ENCODE data around the gene THAP7. TPM values are rescaled to one million over a fixed set of nuclear protein-coding genes. Genes with fewer than 3 reads are reported as not detected.

Gene THAP7
- total RNA-seq, 1 experiment from 2014 or later = 24.6 TPM

GRCh38 chr22:21015466-21016006 is 13.6 kb upstream of the THAP7 start:
- WGBS (ENCODE audit: extremely low coverage, insufficient read length, low lambda C conversion rate) = no CpG with 5 or more reads among the region's 10 CpGs
- Histone ChIP-seq H2AK5ac (ENCODE audit: insufficient read length, low read length) (no peak overlapping the region), H2BK120ac (ENCODE audit: low read depth, low read length, poor library complexity, severe bottlenecking) (no peak overlapping the region), H3K9ac (ENCODE audit: extremely low read depth, insufficient read length, low read length) (no peak overlapping the region), H3K56ac (ENCODE audit: insufficient read length, low read depth, low read length) (no peak overlapping the region), H3K14ac (ENCODE audit: insufficient read depth, low read length) (no peak overlapping the region), H3K18ac (ENCODE audit: insufficient read length, low read depth, low read length) (no peak overlapping the region), H3K27me3 (ENCODE audit: insufficient read depth, low read length) (no peaks in the 10 kb centered on the region), H3K23ac (ENCODE audit: insufficient read length, low read depth, low read length) (no peak overlapping the region), H3T11ph (ENCODE audit: low read length) (no peak overlapping the region), H2AFZ (ENCODE audit: low read length) (no peak overlapping the region), H3K27ac (ENCODE audit: insufficient read length, low read depth, low read length) (no peak overlapping the region), H2BK15ac (ENCODE audit: low read depth, low read length) (no peak overlapping the region), H3K4ac (ENCODE audit: low read depth, low read length) (no peak overlapping the region), H3K9me3 (ENCODE audit: control insufficient read depth, low read depth, low read length) (no peaks in the 10 kb centered on the region), H3K79me2 (ENCODE audit: insufficient read depth, low read length) (no peaks in the 10 kb centered on the region), H3K4me2 (ENCODE audit: insufficient read depth, insufficient read length, low read length) (no peak overlapping the region), H4K8ac (replicated peaks; ENCODE audit: insufficient read length, low read depth, low read length) (no peak overlapping the region), H2BK20ac (ENCODE audit: low read depth, low read length, poor library complexity, severe bottlenecking) (no peak overlapping the region), H4K20me1 (ENCODE audit: control insufficient read depth, insufficient read depth, insufficient read length) (no peaks in the 10 kb centered on the region), H4K91ac (ENCODE audit: insufficient read length, low read depth, low read length) (no peak overlapping the region), H3K79me1 (ENCODE audit: insufficient read depth, low read depth, low read length, poor library complexity, severe bottlenecking) (no peaks in the 10 kb centered on the region), H2BK5ac (ENCODE audit: insufficient read length, low read length) (no peak overlapping the region), H3K23me2 (ENCODE audit: insufficient read length, low read depth, low read length, poor library complexity, severe bottlenecking) (peaks cover 7% of the 10 kb centered on the region), H4K5ac (ENCODE audit: insufficient read length, low read depth, low read length) (no peak overlapping the region), H2BK12ac (ENCODE audit: insufficient read length, low read depth, low read length) (no peak overlapping the region), H3K4me1 (ENCODE audit: insufficient read depth, low read length) (peaks cover 3% of the 10 kb centered on the region; the same call in 1 of the 2 replicates)
- Mint-ChIP-seq H3K27me3 (ENCODE audit: low read depth) (peaks cover 54% of the 10 kb centered on the region), H3K36me3 (ENCODE audit: insufficient read depth in 1 of 3, low read depth in 3 of 3) (no peaks in the 10 kb centered on the region), H3K27ac (no peak overlapping the region), H3K4me3 (0 out of 5 replicates have a peak overlapping the region, but pooled peaks of 1 of the 2 experiments have one; percentile 95), H3K9me3 (peaks cover 6 to 8% of the 10 kb centered on the region in 2 experiments; a peak in 4 of 5 replicates), H3K4me1 (peaks cover 18 to 37% of the 10 kb centered on the region in 2 experiments)
- DNase-seq = no peak
- no peak for TF ChIP-seq CTCF (conservative IDR thresholded peaks at IDR 0.05)

Data from H9 (cell line).